OCI-LY7 (cell line): ENCODE measurements around the gene REEP3.

Experiments used
- EZH2phosphoT487 ChIP-seq: fragments of 200-600 bp; sonication (generic); IDR thresholded peaks from 2 replicates; pipeline ENCODE4 v1.6.1; 2018; ENCODE audit warnings: low read depth, borderline replicate concordance, mild to moderate bottlenecking, mixed run types, antibody characterized with exemption, low read length, moderate library complexity, mixed read lengths
- TF ChIP-seq, protein P1 (sequence below): fragments of 200-600 bp; sonication (generic); conservative IDR thresholded peaks from 2 replicates; pipeline ENCODE4 v1.5.1; 2014; ENCODE audit warnings: mild to moderate bottlenecking, antibody characterized with exemption, low read length, moderate library complexity, mixed read lengths

DNA sequence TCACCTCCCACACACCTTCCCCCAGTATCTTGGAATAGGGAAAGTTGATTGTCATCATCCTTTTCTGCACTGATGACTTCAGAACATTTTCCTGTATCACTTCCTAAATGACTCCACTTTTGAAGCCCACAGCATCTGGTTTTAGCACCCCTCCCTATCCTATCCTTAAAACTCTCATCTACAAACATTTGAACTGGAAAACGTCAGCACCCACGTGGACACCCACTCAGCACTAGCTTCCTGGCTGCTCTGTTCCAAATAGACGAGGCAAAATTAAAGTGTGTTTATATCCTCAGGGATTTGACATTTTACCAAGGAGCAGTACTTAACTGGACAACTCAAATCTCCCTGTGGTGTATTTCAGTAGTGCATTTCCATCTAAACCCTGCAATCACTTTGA, 73.9 kb downstream of the REEP3 start:
- TF ChIP-seq, protein P1, sequence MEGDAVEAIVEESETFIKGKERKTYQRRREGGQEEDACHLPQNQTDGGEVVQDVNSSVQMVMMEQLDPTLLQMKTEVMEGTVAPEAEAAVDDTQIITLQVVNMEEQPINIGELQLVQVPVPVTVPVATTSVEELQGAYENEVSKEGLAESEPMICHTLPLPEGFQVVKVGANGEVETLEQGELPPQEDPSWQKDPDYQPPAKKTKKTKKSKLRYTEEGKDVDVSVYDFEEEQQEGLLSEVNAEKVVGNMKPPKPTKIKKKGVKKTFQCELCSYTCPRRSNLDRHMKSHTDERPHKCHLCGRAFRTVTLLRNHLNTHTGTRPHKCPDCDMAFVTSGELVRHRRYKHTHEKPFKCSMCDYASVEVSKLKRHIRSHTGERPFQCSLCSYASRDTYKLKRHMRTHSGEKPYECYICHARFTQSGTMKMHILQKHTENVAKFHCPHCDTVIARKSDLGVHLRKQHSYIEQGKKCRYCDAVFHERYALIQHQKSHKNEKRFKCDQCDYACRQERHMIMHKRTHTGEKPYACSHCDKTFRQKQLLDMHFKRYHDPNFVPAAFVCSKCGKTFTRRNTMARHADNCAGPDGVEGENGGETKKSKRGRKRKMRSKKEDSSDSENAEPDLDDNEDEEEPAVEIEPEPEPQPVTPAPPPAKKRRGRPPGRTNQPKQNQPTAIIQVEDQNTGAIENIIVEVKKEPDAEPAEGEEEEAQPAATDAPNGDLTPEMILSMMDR, result no peak
- TF ChIP-seq EZH2phosphoT487, result no peak
